SK-N-SH (cell line): Measurements from ENCODE around the gene RPH3AL.

Experiments
- RFX5 ChIP-seq: IDR thresholded peaks from 2 replicates; pipeline ENCODE4 v1.6.1; 2012; ENCODE audit warnings: mild to moderate bottlenecking, improper control_type of control experiment, low read length
- TCF12 ChIP-seq: IDR thresholded peaks from 2 replicates; pipeline ENCODE4 v1.4.0; 2012

DNA sequence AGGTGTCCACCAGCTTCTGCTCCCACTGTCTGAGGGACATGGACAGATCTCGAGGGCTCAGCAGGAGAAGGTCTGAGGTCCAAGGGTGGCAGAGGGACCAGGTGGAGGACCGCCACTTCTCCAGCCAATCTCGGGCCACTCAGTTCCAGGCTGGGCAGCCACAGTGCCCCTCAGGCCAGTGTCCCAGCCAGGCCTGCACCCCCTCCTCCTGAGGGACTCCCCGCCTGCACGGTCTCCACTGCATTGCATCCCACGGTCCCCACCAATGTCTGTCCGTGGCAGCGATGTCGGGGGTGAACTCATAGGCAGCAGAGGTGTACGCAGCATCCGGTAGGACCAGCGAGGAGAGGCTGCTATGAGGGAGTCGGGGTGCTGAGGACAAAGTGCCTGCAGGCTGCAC is 107.0 kb downstream of the RPH3AL start:
- TF ChIP-seq TCF12 (no peak), RFX5 (no peak)
